ENCODE results near the gene CBX1. TPM values are rescaled to one million over a fixed set of nuclear protein-coding genes. Genes with fewer than 3 reads are reported as not detected.

Gene CBX1
- total and polyA plus RNA-seq, 2 of the 13 experiments (the other 11 are each of a cell fraction or from before 2014, with no cell fraction given): 17.8 to 108 TPM

DNA sequence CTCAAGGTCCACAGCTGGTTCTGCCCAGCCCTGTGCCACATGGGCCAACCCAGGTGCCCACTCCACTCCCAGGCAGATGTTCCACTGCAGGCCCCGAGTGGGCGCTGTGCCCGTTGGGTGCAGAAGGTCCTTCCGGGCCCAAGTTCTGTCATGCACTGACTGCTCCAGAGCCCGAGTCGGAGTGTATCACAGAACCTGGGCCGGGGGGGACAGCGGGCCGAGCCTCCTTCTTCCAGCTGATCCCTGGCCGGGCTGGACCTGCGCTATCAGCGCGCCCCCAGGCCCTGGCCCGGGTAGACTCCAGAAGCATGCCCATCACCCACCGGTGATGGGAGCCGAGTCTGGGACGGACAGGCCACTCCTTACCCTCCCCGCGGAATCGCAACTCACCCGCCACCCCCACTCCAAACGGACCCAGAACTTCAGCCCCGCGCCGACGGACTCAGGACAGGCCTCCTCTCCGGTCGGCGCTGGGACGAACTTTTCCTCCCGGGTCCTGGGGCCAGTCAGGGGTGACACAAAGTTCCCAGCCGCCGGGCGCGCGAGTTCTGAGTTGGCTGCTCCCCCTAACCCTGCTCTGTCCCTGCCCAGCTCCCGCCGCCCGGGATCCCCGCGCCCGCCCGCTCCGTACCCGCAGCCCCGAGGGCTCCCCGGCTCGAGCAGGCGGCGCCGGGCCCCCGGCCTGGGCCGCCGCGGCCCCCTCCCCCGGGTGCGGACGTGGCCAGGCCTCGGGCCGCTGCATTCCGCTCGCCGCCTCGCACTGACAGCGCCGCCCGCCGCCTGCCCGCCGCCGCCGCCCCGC, 64.0 kb downstream of the CBX1 start, which contains the start of gene COPZ2 (continued):
- TF ChIP-seq JUNB (CRISPR knock-in tag; IDR thresholded peaks at IDR 0.05; ENCODE audit: borderline replicate concordance) (no peak), ZBTB3 (CRISPR knock-in tag; IDR thresholded peaks at IDR 0.05; ENCODE audit: borderline replicate concordance, low read depth) (no peak; the same call in 1 of the 2 replicates), SRSF9 (IDR thresholded peaks at IDR 0.05; ENCODE audit: borderline replicate concordance, insufficient read depth, low read depth, low read length, poor library complexity, severe bottlenecking) (no peak), KDM2A (CRISPR knock-in tag; IDR thresholded peaks at IDR 0.05; ENCODE audit: borderline replicate concordance, low read depth) (peak; percentile 84), ZNF432 (CRISPR knock-in tag; IDR thresholded peaks at IDR 0.05; ENCODE audit: borderline replicate concordance) (no peak), DNMT1 (CRISPR knock-in tag; IDR thresholded peaks at IDR 0.05) (0 out of 2 replicates have a peak, but pooled peaks have one; percentile 50), ZNF446 (CRISPR knock-in tag; IDR thresholded peaks at IDR 0.05) (no peak), HIVEP1 (CRISPR knock-in tag; IDR thresholded peaks at IDR 0.05) (peak; percentile 62; the same call in 1 of the 2 replicates), NFRKB (IDR thresholded peaks at IDR 0.05) (no peak), CCAR2 (optimal IDR thresholded peaks at IDR 0.05; ENCODE audit: low read depth, low read length) (no peak), ZNF678 (CRISPR knock-in tag; IDR thresholded peaks at IDR 0.05) (no peak), ZFP36 (IDR thresholded peaks at IDR 0.05; ENCODE audit: borderline replicate concordance, low read depth, low read length, partially characterized antibody) (no peak)
- TF ChIP-seq, protein P1, sequence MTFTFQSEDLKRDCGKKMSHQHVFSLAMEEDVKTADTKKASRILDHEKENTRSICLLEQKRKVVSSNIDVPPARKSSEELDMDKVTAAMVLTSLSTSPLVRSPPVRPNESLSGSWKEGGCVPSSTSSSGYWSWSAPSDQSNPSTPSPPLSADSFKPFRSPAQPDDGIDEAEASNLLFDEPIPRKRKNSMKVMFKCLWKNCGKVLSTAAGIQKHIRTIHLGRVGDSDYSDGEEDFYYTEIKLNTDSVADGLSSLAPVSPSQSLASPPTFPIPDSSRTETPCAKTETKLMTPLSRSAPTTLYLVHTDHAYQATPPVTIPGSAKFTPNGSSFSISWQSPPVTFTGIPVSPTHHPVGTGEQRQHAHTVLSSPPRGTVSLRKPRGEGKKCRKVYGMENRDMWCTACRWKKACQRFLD (CRISPR knock-in tag; IDR thresholded peaks at IDR 0.05; ENCODE audit: borderline replicate concordance): no peak
- TF ChIP-seq, protein P2, sequence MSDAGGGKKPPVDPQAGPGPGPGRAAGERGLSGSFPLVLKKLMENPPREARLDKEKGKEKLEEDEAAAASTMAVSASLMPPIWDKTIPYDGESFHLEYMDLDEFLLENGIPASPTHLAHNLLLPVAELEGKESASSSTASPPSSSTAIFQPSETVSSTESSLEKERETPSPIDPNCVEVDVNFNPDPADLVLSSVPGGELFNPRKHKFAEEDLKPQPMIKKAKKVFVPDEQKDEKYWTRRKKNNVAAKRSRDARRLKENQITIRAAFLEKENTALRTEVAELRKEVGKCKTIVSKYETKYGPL (CRISPR knock-in tag; IDR thresholded peaks at IDR 0.05): no peak
- TF ChIP-seq, protein P3, sequence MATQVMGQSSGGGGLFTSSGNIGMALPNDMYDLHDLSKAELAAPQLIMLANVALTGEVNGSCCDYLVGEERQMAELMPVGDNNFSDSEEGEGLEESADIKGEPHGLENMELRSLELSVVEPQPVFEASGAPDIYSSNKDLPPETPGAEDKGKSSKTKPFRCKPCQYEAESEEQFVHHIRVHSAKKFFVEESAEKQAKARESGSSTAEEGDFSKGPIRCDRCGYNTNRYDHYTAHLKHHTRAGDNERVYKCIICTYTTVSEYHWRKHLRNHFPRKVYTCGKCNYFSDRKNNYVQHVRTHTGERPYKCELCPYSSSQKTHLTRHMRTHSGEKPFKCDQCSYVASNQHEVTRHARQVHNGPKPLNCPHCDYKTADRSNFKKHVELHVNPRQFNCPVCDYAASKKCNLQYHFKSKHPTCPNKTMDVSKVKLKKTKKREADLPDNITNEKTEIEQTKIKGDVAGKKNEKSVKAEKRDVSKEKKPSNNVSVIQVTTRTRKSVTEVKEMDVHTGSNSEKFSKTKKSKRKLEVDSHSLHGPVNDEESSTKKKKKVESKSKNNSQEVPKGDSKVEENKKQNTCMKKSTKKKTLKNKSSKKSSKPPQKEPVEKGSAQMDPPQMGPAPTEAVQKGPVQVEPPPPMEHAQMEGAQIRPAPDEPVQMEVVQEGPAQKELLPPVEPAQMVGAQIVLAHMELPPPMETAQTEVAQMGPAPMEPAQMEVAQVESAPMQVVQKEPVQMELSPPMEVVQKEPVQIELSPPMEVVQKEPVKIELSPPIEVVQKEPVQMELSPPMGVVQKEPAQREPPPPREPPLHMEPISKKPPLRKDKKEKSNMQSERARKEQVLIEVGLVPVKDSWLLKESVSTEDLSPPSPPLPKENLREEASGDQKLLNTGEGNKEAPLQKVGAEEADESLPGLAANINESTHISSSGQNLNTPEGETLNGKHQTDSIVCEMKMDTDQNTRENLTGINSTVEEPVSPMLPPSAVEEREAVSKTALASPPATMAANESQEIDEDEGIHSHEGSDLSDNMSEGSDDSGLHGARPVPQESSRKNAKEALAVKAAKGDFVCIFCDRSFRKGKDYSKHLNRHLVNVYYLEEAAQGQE (IDR thresholded peaks at IDR 0.05; ENCODE audit: borderline replicate concordance in 1 of 2, low read depth in 1 of 2, low read length in 2 of 2): no peak
- TF ChIP-seq, protein P4, sequence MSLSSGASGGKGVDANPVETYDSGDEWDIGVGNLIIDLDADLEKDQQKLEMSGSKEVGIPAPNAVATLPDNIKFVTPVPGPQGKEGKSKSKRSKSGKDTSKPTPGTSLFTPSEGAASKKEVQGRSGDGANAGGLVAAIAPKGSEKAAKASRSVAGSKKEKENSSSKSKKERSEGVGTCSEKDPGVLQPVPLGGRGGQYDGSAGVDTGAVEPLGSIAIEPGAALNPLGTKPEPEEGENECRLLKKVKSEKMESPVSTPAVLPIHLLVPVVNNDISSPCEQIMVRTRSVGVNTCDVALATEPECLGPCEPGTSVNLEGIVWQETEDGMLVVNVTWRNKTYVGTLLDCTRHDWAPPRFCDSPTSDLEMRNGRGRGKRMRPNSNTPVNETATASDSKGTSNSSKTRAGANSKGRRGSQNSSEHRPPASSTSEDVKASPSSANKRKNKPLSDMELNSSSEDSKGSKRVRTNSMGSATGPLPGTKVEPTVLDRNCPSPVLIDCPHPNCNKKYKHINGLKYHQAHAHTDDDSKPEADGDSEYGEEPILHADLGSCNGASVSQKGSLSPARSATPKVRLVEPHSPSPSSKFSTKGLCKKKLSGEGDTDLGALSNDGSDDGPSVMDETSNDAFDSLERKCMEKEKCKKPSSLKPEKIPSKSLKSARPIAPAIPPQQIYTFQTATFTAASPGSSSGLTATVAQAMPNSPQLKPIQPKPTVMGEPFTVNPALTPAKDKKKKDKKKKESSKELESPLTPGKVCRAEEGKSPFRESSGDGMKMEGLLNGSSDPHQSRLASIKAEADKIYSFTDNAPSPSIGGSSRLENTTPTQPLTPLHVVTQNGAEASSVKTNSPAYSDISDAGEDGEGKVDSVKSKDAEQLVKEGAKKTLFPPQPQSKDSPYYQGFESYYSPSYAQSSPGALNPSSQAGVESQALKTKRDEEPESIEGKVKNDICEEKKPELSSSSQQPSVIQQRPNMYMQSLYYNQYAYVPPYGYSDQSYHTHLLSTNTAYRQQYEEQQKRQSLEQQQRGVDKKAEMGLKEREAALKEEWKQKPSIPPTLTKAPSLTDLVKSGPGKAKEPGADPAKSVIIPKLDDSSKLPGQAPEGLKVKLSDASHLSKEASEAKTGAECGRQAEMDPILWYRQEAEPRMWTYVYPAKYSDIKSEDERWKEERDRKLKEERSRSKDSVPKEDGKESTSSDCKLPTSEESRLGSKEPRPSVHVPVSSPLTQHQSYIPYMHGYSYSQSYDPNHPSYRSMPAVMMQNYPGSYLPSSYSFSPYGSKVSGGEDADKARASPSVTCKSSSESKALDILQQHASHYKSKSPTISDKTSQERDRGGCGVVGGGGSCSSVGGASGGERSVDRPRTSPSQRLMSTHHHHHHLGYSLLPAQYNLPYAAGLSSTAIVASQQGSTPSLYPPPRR (CRISPR knock-in tag; IDR thresholded peaks at IDR 0.05; ENCODE audit: borderline replicate concordance): peak; percentile 22; the same call in 1 of the 2 replicates
